NCI-H774 (cell line): Measurements from ENCODE around the gene LNX1.
"Not testable (repeated sequence)": the region's sequence is repeated elsewhere in the genome, so short reads cannot be mapped to it uniquely, and the experiment has no call there.

Source experiments
- DNase-seq: peaks from one replicate; lab custom pipeline; 2025; lab: John Stamatoyannopoulos, UW

LNX1 gene

GRCh38 chr4:53490965-53491622 lies 100.2 kb downstream of the LNX1 start:
- DNase-seq, result peak; percentile 12

DNA sequence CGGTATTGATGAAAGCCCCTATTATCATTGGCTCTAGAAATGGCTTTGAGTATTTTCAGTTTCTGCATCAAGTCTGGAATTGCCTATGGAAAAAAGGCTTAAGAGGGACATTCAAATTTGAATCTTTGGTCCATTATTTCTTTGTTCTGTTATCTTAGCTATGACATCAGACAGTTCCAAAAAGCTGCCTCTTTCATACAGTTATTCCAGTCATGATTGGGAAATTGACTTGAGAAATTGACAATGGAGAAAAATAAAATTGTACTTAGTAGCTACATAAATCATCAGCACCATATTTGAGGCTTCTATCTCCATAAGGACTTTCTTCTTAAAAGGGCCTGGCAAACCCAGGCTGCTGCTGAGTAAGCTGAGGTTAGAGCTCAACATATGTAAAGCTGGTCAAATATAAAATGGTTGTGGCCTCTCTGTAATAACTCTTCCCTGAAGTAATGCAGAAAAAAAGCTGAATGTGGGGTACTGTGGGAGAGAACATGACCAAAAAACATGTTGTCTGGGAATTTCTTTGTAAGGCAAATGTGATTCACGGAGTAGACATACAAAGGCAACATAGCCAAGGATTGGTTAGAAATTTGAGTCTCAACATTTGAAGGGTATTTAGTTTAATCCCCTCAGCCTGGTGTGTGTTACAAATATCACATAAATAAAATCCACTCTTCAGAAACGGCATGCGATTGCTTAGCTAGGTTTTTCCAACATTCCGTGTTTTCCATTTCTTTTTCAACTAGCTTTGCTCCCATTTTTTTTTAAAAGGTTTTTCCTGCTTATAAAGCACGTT lies 100.9 kb downstream of the LNX1 start:
- no peak for DNase-seq

DNA sequence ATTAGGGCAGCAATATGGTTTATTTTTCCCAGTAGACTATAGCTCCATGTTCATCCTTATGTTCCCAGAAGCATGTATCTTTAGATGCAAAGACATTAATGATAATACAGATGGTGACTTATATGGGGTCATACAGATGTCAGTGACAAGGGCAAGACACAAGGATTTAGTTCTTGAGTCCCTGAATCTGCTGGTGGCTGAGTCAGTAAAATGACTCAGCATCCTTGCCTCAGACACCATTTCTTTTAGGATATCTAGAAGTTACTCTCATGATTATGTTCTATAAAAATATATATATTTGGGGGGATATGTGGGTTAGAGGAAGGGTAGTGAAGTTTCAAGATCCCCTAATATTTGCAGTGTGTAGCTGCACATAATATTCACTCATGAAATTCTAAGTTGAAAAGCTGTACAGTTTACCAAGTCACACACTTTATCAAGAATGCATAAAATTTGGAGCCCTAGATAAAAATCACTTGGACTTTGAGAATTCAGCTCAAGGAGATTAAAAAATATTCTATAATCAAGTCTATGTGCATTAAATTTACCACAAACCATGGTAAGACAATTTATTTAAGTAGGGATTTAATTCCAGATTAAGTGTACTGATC lies 101.9 kb downstream of the LNX1 start:
- no peak for DNase-seq

DNA sequence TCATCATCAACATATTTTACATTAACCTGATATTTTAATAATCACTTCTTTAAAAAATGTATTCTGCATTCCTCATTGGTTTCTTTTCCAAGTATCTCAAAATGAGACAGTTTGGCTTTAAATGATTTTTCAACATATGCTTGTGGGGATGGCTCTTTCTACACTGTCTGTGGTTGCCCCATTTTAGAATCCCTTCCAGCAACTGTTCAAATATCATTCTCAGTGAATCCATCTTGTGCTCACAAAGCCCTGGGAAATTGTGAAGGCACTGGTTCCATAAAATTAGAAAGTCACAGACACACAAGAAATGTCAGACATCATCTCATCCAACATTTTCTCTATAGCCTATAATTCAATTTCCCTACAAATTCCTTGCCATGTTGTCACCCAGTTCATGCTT lies 103.5 kb downstream of the LNX1 start:
- no peak for DNase-seq

GRCh38 chr4:53485658-53486040 lies 105.6 kb downstream of the LNX1 start:
- no peak for DNase-seq

- DNase-seq, result no peak
Observed at GRCh38 chr4:53484911-53485657, 106.2 kb downstream of the LNX1 start.

- no peak for DNase-seq
Observed at GRCh38 chr4:53483250-53483649, 108.0 kb downstream of the LNX1 start.

DNA sequence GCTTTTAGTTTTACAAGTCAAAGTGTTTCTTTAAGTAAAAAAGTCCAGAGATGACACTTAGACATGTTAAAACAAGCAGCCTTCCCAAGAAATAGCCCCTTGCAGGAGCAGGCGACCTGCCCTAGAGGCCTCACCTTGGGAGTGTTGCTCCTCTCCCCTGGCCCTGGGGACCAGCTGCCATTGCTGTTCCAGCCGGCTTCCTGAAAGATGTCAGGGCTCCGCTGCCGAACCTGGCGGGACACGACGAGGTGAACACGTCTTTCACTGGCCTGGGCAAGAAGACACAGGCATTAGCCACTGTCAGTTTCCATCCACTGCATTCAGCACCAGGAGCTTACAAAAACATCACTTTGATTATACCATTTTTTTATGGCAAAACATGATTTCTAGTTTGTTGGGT lies 109.7 kb downstream of the LNX1 start:
- DNase-seq, result no peak

- DNase-seq, result no peak
Observed at GRCh38 chr4:53480909-53481308, 110.4 kb downstream of the LNX1 start.

DNA sequence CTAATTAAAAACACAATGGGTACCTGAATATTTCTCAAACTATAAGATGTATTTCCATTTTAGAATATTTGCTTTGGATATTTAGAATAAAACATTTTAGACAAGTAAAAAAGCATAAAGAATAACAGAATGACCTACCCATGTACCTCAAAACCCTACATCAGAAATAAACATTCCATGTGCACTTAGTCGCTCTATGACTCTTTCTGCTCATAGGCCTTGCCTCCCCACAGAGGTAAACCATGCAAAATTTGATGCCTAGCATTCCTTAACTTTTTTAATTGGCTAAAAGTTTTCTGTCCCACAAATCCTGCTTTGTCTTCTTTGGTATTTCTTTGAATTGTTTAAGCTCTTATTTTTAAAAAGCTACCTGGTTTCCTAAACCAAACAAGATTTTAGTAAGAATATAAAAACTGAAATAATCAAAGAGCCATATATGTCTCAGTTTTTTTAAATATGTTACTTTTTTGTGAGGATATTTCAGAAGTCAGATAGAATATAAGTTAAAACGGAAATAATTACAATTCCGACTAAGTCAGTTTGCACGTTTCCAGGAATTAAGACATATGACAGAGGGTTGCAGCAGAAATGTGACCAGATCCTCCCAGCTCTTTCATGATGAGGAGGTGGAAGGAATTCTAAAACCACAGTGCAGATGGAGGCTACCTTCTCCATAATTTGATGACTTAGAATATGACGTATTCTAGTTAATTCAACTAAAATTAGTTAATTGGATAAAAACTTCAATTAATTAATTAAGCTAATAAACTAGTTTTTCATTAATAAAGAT lies 111.4 kb downstream of the LNX1 start:
- DNase-seq, result no peak

- DNase-seq, result no peak
Observed at GRCh38 chr4:53478671-53479456, 112.4 kb downstream of the LNX1 start.

DNA sequence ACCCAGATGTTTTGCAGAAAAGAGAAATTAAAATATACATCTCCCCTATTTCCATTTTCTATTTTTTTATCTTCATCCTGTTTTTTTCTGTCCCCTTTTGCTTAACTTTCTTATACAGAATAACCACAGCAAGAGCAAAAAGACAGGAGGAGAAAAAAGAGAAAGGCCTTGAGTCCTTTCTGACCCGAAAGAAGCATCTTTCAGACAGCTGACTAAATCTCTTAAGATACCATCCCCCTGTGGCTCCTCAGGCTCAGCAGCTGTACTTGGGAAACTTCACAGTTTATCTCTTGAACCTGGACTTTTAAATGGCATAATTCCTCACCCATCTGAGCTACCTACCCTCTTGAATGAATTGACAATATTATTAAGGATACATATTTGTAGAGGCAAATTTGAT lies 113.7 kb downstream of the LNX1 start:
- no peak for DNase-seq

DNA sequence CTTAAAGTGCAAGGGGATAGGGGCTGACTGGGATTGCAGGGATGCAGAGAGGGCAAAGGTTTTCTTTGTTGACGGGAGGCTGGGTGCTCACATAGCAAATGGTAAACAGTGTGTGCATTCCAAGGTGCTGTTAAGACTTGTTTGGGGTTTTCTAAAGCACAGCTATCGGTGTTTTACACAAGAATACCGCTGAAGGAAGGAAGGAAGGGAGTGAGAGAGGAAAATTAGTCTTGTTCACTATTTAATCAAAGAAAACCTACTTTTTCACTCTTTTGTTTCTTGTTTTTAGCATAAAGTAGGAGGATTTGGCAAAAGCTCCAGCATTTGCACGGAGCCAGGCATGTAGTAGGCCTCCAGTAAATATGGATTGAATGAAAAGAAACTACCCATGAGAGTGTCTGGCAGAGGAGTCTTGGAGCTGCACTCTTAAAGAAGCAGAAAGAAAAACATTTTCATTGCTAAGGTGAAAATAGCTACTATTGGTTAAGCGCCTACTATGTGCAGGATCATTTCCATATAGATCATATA lies 114.2 kb downstream of the LNX1 start:
- no peak for DNase-seq

- DNase-seq, result no peak
Observed at GRCh38 chr4:53476232-53477037, 114.9 kb downstream of the LNX1 start.

- not testable (repeated sequence) for DNase-seq
Observed at GRCh38 chr4:53466576-53466975, 124.7 kb downstream of the LNX1 start.

- DNase-seq, result no peak
Observed at GRCh38 chr4:53465891-53466290, 125.4 kb downstream of the LNX1 start.

DNA sequence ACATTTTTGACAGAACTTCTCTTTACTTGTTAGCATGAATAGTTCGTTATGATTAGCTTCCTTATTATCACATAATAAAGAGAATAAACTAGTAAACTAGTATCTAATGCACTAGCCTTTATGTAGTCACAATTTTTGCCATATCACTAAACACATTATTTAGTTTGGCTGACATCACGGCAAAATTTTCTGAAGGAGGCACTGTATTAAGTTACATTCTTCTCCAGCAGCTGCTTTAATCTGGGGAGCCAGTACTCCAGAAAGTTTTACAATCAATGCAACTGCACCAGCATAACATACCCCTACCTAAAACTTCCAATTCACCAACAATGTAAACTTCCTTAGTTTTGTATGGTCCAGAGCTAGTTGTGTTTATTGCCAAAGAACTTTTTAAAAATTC lies 126.0 kb downstream of the LNX1 start:
- DNase-seq, result no peak

DNA sequence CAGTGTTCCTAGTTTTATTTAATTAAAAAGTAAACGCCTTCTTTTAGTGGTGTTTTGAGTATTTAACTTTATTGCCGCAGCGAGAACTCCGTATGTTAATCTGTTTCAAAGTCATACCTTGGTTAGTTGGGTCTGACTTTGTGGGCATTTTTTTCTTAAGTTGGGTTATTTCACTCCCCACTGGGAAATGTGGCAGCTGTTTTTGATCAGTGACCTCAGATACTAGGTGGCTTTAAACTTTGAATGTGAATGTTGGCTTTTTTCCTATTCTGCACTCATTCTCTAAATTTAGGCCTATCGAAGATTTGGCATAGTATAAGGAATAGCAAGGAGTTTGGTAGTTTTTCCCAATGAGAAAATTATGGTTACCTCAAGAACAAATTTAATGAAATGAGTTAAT lies 127.9 kb downstream of the LNX1 start:
- DNase-seq, result no peak

DNA sequence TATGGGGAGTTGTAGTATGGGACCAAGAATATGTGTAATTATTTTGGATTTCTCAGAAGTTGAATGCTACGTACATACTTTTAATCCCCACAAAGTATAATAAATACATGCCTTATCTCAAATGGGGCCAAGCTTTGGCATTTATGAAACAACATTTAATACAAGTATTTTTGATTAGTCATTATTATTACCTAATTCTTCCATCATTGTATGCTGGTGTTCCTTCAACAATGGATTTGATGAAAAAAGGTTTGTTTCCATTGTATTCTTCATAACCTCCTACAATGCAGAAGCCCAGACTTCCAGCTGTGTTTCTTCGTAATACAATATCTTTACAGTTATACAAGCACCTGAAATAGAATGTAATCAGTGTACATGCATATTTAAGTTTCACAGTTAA lies 130.0 kb downstream of the LNX1 start:
- no peak for DNase-seq

DNA sequence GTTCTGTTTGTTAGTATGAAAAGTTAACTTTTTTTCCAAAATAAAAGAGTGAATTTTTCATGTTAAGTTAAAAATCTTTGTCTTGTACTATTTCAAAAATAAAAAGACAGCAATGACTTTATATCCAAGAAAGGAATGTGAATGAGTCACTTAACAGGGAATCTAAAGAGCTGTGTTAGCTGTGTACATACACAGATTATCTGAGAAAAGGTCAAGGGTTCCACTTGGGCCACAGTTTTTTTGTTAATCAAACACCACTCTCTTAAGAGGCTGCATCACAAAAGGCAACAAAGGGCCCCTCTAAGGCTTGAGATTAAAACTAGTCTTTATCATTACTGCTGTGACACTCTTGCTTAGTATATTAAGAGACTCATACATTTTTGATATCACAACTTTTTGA lies 131.7 kb downstream of the LNX1 start:
- no peak for DNase-seq
